GM18526 (cell line): ENCODE results near the gene DMRT1.

Experiments
- POLR2A ChIP-seq: IDR thresholded peaks from 3 replicates; pipeline ENCODE4 v1.6.1; 2011; ENCODE audit not compliant: insufficient read length; ENCODE audit errors: extremely low read depth

Gene DMRT1

GRCh38 chr9:893115-893514, 51.6 kb downstream of the DMRT1 start:
- no peak for TF ChIP-seq POLR2A

- TF ChIP-seq POLR2A: no peak
Measured at GRCh38 chr9:893843-894420, 52.4 kb downstream of the DMRT1 start.

- TF ChIP-seq POLR2A: no peak
Measured at GRCh38 chr9:899440-900184, 58.1 kb downstream of the DMRT1 start.

GRCh38 chr9:903886-904285, 62.4 kb downstream of the DMRT1 start:
- no peak for TF ChIP-seq POLR2A

GRCh38 chr9:905906-906305, 64.4 kb downstream of the DMRT1 start:
- TF ChIP-seq POLR2A: no peak

GRCh38 chr9:908536-909205, 67.2 kb downstream of the DMRT1 start:
- no peak for TF ChIP-seq POLR2A

GRCh38 chr9:911005-911404, 69.5 kb downstream of the DMRT1 start:
- TF ChIP-seq POLR2A: no peak

GRCh38 chr9:912776-913175, 71.3 kb downstream of the DMRT1 start:
- no peak for TF ChIP-seq POLR2A

- no peak for TF ChIP-seq POLR2A
Measured at GRCh38 chr9:917730-918129, 76.2 kb downstream of the DMRT1 start.

- no peak for TF ChIP-seq POLR2A
Measured at GRCh38 chr9:920927-921326, 79.4 kb downstream of the DMRT1 start.

GRCh38 chr9:922171-922570, 80.7 kb downstream of the DMRT1 start:
- TF ChIP-seq POLR2A: no peak

- no peak for TF ChIP-seq POLR2A
Measured at GRCh38 chr9:922731-923130, 81.2 kb downstream of the DMRT1 start.

- TF ChIP-seq POLR2A: no peak
Measured at GRCh38 chr9:926976-927375, 85.5 kb downstream of the DMRT1 start.

GRCh38 chr9:928363-929042, 87.0 kb downstream of the DMRT1 start:
- TF ChIP-seq POLR2A: no peak

GRCh38 chr9:929719-930118, 88.2 kb downstream of the DMRT1 start:
- no peak for TF ChIP-seq POLR2A

GRCh38 chr9:933356-933755, 91.9 kb downstream of the DMRT1 start:
- TF ChIP-seq POLR2A: no peak

- no peak for TF ChIP-seq POLR2A
Measured at GRCh38 chr9:935348-935965, 94.0 kb downstream of the DMRT1 start.
